Measurements from ENCODE around the gene SSPN. TPM values are rescaled to one million over a fixed set of nuclear protein-coding genes. Genes with fewer than 3 reads are reported as not detected.

The SSPN gene
- polyA plus RNA-seq, 1 donor from 2014 or later = 0.26 TPM

DNA sequence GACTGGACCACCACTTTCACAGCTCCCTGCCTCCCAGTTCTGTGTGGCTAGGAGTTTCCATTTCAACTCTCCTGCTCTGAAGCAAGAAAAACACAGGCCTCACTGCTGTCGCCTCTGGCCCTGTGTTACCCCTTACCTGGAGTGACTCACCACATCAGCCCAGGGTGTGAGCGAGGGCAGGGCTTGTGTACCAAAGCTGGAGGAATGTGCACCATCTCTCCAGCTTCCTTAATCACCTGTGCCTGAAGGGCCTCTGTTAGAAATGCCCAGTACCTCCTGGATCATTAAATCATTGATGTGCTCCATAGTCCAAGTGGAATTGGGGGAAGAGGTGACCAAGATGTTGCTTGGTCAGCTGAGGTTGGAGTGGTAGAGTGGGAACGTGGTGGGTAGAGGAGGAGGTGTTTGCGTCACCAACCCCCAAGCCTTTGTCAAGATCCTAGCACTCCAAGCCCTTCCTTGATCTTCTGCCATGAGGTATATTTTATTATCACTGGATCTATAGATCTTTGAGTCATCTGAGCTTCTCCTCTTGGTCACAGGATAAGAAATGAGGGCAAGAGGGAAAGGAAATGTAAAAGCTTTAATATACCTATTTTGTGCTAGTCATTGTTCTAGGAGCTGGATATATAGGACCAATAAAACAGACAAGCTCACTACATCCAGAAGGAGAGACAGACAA lies 51.3 kb downstream of the SSPN start:
- Histone ChIP-seq H3K36me3 (ENCODE audit: insufficient read depth, low read length) (no peaks in the 10 kb centered on the region), H2AFZ (ENCODE audit: low read depth, low read length) (no peak overlapping the region), H3F3A (ENCODE audit: insufficient read depth, low read length, poor library complexity, severe bottlenecking) (no peaks in the 10 kb centered on the region), H3K9ac (ENCODE audit: low read length) (no peak overlapping the region), H3K27ac (ENCODE audit: low read length) (no peak overlapping the region), H3K9me2 (ENCODE audit: insufficient read depth, low read length) (no peaks in the 10 kb centered on the region), H3K27me3 (ENCODE audit: insufficient read depth, low read depth, low read length) (no peaks in the 10 kb centered on the region), H3K4me2 (ENCODE audit: low read length) (no peak overlapping the region), H3K4me3 (ENCODE audit: low read length) (no peak overlapping the region), H3K9me3 (ENCODE audit: low read length) (no peaks in the 10 kb centered on the region), H4K20me1 (ENCODE audit: insufficient read depth) (no peaks in the 10 kb centered on the region), H3K79me2 (replicated peaks; ENCODE audit: insufficient read depth, low read length) (no peaks in the 10 kb centered on the region)
- no peak for TF ChIP-seq SMC3 (conservative IDR thresholded peaks at IDR 0.05; ENCODE audit: poor library complexity)
- TF ChIP-seq MXI1 (conservative IDR thresholded peaks at IDR 0.05; ENCODE audit: poor library complexity, severe bottlenecking) = no peak
- no peak for TF ChIP-seq TAF1 (IDR thresholded peaks at IDR 0.05; ENCODE audit: low read depth)
- TF ChIP-seq, protein P1, sequence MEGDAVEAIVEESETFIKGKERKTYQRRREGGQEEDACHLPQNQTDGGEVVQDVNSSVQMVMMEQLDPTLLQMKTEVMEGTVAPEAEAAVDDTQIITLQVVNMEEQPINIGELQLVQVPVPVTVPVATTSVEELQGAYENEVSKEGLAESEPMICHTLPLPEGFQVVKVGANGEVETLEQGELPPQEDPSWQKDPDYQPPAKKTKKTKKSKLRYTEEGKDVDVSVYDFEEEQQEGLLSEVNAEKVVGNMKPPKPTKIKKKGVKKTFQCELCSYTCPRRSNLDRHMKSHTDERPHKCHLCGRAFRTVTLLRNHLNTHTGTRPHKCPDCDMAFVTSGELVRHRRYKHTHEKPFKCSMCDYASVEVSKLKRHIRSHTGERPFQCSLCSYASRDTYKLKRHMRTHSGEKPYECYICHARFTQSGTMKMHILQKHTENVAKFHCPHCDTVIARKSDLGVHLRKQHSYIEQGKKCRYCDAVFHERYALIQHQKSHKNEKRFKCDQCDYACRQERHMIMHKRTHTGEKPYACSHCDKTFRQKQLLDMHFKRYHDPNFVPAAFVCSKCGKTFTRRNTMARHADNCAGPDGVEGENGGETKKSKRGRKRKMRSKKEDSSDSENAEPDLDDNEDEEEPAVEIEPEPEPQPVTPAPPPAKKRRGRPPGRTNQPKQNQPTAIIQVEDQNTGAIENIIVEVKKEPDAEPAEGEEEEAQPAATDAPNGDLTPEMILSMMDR (IDR thresholded peaks at IDR 0.05; ENCODE audit: poor library complexity, severe bottlenecking) = no peak
- TF ChIP-seq RAD21 (conservative IDR thresholded peaks at IDR 0.05) = no peak
- TF ChIP-seq, protein P2, sequence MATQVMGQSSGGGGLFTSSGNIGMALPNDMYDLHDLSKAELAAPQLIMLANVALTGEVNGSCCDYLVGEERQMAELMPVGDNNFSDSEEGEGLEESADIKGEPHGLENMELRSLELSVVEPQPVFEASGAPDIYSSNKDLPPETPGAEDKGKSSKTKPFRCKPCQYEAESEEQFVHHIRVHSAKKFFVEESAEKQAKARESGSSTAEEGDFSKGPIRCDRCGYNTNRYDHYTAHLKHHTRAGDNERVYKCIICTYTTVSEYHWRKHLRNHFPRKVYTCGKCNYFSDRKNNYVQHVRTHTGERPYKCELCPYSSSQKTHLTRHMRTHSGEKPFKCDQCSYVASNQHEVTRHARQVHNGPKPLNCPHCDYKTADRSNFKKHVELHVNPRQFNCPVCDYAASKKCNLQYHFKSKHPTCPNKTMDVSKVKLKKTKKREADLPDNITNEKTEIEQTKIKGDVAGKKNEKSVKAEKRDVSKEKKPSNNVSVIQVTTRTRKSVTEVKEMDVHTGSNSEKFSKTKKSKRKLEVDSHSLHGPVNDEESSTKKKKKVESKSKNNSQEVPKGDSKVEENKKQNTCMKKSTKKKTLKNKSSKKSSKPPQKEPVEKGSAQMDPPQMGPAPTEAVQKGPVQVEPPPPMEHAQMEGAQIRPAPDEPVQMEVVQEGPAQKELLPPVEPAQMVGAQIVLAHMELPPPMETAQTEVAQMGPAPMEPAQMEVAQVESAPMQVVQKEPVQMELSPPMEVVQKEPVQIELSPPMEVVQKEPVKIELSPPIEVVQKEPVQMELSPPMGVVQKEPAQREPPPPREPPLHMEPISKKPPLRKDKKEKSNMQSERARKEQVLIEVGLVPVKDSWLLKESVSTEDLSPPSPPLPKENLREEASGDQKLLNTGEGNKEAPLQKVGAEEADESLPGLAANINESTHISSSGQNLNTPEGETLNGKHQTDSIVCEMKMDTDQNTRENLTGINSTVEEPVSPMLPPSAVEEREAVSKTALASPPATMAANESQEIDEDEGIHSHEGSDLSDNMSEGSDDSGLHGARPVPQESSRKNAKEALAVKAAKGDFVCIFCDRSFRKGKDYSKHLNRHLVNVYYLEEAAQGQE (IDR thresholded peaks at IDR 0.05; ENCODE audit: borderline replicate concordance) = no peak

DNA sequence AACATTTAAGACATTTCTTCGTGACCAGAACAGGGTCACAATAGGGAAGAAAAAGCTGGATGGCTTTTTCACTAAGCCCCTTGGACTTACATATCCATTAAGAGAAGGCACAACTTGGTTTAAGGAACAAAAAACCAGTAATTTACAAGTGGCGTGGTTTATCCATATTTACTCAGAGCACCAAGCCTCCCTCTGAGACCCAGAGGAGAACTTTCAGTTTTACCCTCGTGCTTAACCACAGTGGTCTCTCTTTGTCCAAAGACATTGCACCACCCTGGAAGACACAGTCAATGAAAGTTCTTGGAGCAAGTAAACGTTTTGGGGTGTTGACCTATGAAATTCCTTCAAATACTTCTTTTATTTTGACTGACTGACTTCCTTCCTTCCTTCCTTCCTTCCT lies 52.5 kb downstream of the SSPN start:
- no peak for TF ChIP-seq EZH2 (IDR thresholded peaks at IDR 0.05; ENCODE audit: borderline replicate concordance, insufficient read depth, low read length, poor library complexity, severe bottlenecking)
- no peak for TF ChIP-seq POLR2AphosphoS5 (IDR thresholded peaks at IDR 0.05)
- TF ChIP-seq SMC3 (conservative IDR thresholded peaks at IDR 0.05; ENCODE audit: poor library complexity) = no peak
- no peak for TF ChIP-seq RAD21 (conservative IDR thresholded peaks at IDR 0.05)
- no peak for TF ChIP-seq EP300 (conservative IDR thresholded peaks at IDR 0.05; ENCODE audit: poor library complexity, severe bottlenecking)
- no peak for TF ChIP-seq MXI1 (conservative IDR thresholded peaks at IDR 0.05; ENCODE audit: poor library complexity, severe bottlenecking)
- no peak for TF ChIP-seq TAF1 (IDR thresholded peaks at IDR 0.05; ENCODE audit: low read depth)
- TF ChIP-seq, protein P1 (IDR thresholded peaks at IDR 0.05; ENCODE audit: poor library complexity, severe bottlenecking) = no peak
- TF ChIP-seq, protein P2 (IDR thresholded peaks at IDR 0.05; ENCODE audit: borderline replicate concordance) = no peak
- Histone ChIP-seq H3K9me3 (ENCODE audit: low read length) (no peaks in the 10 kb centered on the region), H3F3A (ENCODE audit: insufficient read depth, low read length, poor library complexity, severe bottlenecking) (no peaks in the 10 kb centered on the region), H3K9me2 (ENCODE audit: insufficient read depth, low read length) (no peaks in the 10 kb centered on the region), H3K36me3 (ENCODE audit: insufficient read depth, low read length) (no peaks in the 10 kb centered on the region), H3K27ac (ENCODE audit: low read length) (no peak overlapping the region), H3K4me2 (ENCODE audit: low read length) (no peak overlapping the region), H3K27me3 (ENCODE audit: insufficient read depth, low read depth, low read length) (no peaks in the 10 kb centered on the region), H3K4me3 (ENCODE audit: low read length) (no peak overlapping the region), H2AFZ (ENCODE audit: low read depth, low read length) (no peak overlapping the region), H3K9ac (ENCODE audit: low read length) (no peak overlapping the region), H4K20me1 (ENCODE audit: insufficient read depth) (no peaks in the 10 kb centered on the region), H3K79me2 (replicated peaks; ENCODE audit: insufficient read depth, low read length) (no peaks in the 10 kb centered on the region)

Data from neural cell (in vitro differentiated cells).